ENCODE results near the gene ZNF710. TPM values are rescaled to one million over a fixed set of nuclear protein-coding genes. Genes with fewer than 3 reads are reported as not detected.

ZNF710 gene
- total RNA-seq, 1 donor from 2014 or later: 25.2 TPM

DNA sequence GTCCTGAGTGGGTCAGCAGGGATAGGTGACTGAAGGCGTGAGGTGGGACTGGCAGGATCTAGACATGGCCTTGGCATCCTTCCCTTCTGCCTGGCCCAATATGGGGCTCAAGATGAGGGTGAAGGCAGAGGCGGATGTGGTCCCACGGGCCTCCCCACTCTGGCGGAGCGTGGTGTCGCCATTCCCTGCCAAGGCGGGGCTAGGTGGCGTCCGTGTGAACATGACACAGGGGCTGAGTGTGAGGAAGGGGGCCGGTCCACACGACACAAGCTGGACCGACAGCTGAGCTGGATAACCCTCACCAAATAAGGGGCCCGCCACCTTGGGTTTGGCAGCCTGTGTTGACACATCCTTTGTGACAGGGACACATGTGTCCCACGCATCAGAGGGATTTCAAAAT, 43.1 kb downstream of the ZNF710 start:
- Mint-ChIP-seq H3K36me3 (ENCODE audit: unreplicated experiment) (no peaks in the 10 kb centered on the region), H3K27me3 (ENCODE audit: unreplicated experiment) (no peaks in the 10 kb centered on the region), H3K4me3 (ENCODE audit: unreplicated experiment) (no peak overlapping the region), H3K4me1 (ENCODE audit: low read depth, unreplicated experiment) (peaks cover 45% of the 10 kb centered on the region), H3K9me3 (ENCODE audit: unreplicated experiment) (peaks cover 13% of the 10 kb centered on the region), H3K27ac (ENCODE audit: unreplicated experiment) (no peak overlapping the region)
- no peak for DNase-seq
- TF ChIP-seq CTCF (IDR thresholded peaks at IDR 0.05; ENCODE audit: partially characterized antibody, unreplicated experiment): no peak

DNA sequence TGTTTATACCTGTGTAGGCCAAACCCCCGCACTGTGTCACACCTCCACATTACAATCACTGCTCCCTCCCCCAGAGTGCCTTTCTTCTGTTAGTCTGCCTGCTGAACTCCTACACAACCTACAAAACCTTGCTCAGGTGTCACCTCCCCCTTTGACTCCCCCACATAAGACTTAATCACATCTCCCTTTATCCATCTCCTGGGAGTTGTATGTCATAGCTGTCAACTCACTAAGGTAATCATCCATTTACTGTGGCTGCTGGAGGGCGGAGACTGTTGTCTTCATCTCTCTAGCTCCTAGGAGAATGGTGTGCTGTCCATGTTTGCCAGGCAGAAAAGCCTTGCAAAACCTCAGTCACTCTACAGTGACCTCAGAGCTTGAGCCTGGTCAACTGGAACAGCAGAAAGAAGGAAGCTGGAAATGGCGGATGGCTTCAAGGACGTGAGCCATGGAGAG, 43.8 kb downstream of the ZNF710 start:
- TF ChIP-seq CTCF (IDR thresholded peaks at IDR 0.05; ENCODE audit: partially characterized antibody, unreplicated experiment): no peak
- peaks cover 46% of the 10 kb centered on the region for H3K4me1 Mint-ChIP-seq (ENCODE audit: low read depth, unreplicated experiment)
- DNase-seq: no peak
- H3K27me3 Mint-ChIP-seq (ENCODE audit: unreplicated experiment): peaks cover 3% of the 10 kb centered on the region
- H3K4me3 Mint-ChIP-seq (ENCODE audit: unreplicated experiment): peak overlapping the region; percentile 50
- H3K9me3 Mint-ChIP-seq (ENCODE audit: unreplicated experiment): peaks cover 15% of the 10 kb centered on the region
- H3K27ac Mint-ChIP-seq (ENCODE audit: unreplicated experiment): peak overlapping the region; percentile 78
- H3K36me3 Mint-ChIP-seq (ENCODE audit: unreplicated experiment): no peaks in the 10 kb centered on the region

- TF ChIP-seq CTCF (IDR thresholded peaks at IDR 0.05; ENCODE audit: partially characterized antibody, unreplicated experiment): no peak
- Mint-ChIP-seq H3K4me3 (ENCODE audit: unreplicated experiment) (no peak overlapping the region), H3K27ac (ENCODE audit: unreplicated experiment) (no peak overlapping the region)
Measured at GRCh38 chr15:90046289-90046688, 45.2 kb downstream of the ZNF710 start.

DNA sequence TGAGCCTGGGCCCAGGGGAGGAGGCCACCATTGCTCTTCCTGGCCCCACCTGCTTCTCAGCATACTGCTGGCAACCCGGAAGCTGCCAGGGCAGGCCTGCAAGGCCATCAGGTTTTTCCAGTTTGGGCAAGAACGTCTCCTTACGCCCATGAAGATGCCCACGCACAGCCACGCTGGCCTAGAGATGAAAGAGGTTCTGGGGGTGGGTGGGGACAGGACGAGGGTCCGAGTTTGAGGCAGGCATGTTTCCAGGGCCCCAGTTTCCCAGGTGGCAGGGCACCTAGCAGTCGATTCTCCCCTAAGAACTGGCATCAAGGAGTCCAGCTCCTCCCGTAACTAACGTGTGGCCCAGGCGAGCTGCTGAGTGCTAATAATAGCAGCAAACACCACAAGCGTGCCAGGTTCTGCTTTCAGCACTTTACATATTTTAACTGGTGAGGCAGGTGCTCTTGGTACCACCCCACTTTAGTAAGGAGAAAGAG, 45.8 kb downstream of the ZNF710 start:
- Mint-ChIP-seq H3K4me3 (ENCODE audit: unreplicated experiment) (no peak overlapping the region), H3K27ac (ENCODE audit: unreplicated experiment) (no peak overlapping the region), H3K27me3 (ENCODE audit: unreplicated experiment) (peaks cover 6% of the 10 kb centered on the region), H3K36me3 (ENCODE audit: unreplicated experiment) (no peaks in the 10 kb centered on the region), H3K9me3 (ENCODE audit: unreplicated experiment) (peaks cover 18% of the 10 kb centered on the region), H3K4me1 (ENCODE audit: low read depth, unreplicated experiment) (peaks cover 39% of the 10 kb centered on the region)
- DNase-seq: no peak
- no peak for TF ChIP-seq CTCF (IDR thresholded peaks at IDR 0.05; ENCODE audit: partially characterized antibody, unreplicated experiment)

More at GRCh38 chr15:90046289-90046688, 45.2 kb downstream of the ZNF710 start:
- H3K27me3 Mint-ChIP-seq (ENCODE audit: unreplicated experiment): peaks cover 6% of the 10 kb centered on the region
- DNase-seq: no peak
- H3K9me3 Mint-ChIP-seq (ENCODE audit: unreplicated experiment): peaks cover 20% of the 10 kb centered on the region
- H3K4me1 Mint-ChIP-seq (ENCODE audit: low read depth, unreplicated experiment): peaks cover 40% of the 10 kb centered on the region
- no peaks in the 10 kb centered on the region for H3K36me3 Mint-ChIP-seq (ENCODE audit: unreplicated experiment)

- Mint-ChIP-seq H3K27me3 (ENCODE audit: unreplicated experiment) (peaks cover 6% of the 10 kb centered on the region), H3K4me3 (ENCODE audit: unreplicated experiment) (no peak overlapping the region), H3K4me1 (ENCODE audit: low read depth, unreplicated experiment) (peaks cover 30% of the 10 kb centered on the region), H3K9me3 (ENCODE audit: unreplicated experiment) (peaks cover 19% of the 10 kb centered on the region), H3K27ac (ENCODE audit: unreplicated experiment) (no peak overlapping the region), H3K36me3 (ENCODE audit: unreplicated experiment) (no peaks in the 10 kb centered on the region)
- no peak for TF ChIP-seq CTCF (IDR thresholded peaks at IDR 0.05; ENCODE audit: partially characterized antibody, unreplicated experiment)
- no peak for DNase-seq
Measured at GRCh38 chr15:90047956-90048575, 46.9 kb downstream of the ZNF710 start.

Data from glutamatergic neuron (in vitro differentiated cells).